CD4-positive, alpha-beta T cell treated with Interferon gamma for 1 hour (primary cell): ENCODE results near the gene CLEC4M.
"Not testable (repeated sequence)": the region's sequence is repeated elsewhere in the genome, so short reads cannot be mapped to it uniquely, and the experiment has no call there.

Experiments
- DNase-seq: peaks from one replicate; pipeline ENCODE4 v3.0.0-alpha.2; 2020

CLEC4M gene

GRCh38 chr19:7742575-7742974, 20.5 kb upstream of the CLEC4M start:
- no peak for DNase-seq

- no peak for DNase-seq
Observed at GRCh38 chr19:7742991-7743390, 20.1 kb upstream of the CLEC4M start.

GRCh38 chr19:7743425-7743841, 19.6 kb upstream of the CLEC4M start:
- no peak for DNase-seq

GRCh38 chr19:7744199-7744786, 18.8 kb upstream of the CLEC4M start:
- no peak for DNase-seq

- DNase-seq: no peak
Observed at GRCh38 chr19:7744871-7745650, 18.0 kb upstream of the CLEC4M start.

- DNase-seq: not testable (repeated sequence)
Observed at GRCh38 chr19:7746306-7746705, 16.7 kb upstream of the CLEC4M start.

GRCh38 chr19:7746903-7747884, 15.8 kb upstream of the CLEC4M start, which contains the start of gene CD209:
Gene CD209 (minus strand): TSS chr19:7747534. CDS start chr19:7747511, 23 bp downstream.
- DNase-seq: no peak

GRCh38 chr19:7748171-7748570, 14.9 kb upstream of the CLEC4M start:
- no peak for DNase-seq

GRCh38 chr19:7748756-7749155, 14.3 kb upstream of the CLEC4M start:
- DNase-seq: peak; percentile 25

GRCh38 chr19:7751157-7751783, 11.8 kb upstream of the CLEC4M start:
- DNase-seq: peak; percentile 57

- no peak for DNase-seq
Observed at GRCh38 chr19:7756258-7756657, 6.8 kb upstream of the CLEC4M start.

GRCh38 chr19:7757358-7757757, 5.7 kb upstream of the CLEC4M start:
- DNase-seq: no peak

GRCh38 chr19:7759156-7759555, 3.9 kb upstream of the CLEC4M start:
- no peak for DNase-seq

- no peak for DNase-seq
Observed at GRCh38 chr19:7763696-7764095, 653 bp downstream of the CLEC4M start.

- DNase-seq: not testable (repeated sequence)
Observed at GRCh38 chr19:7764157-7764556, 1.1 kb downstream of the CLEC4M start.

- not testable (repeated sequence) for DNase-seq
Observed at GRCh38 chr19:7765043-7765442, 2.0 kb downstream of the CLEC4M start.

GRCh38 chr19:7766535-7766934, 3.5 kb downstream of the CLEC4M start:
- no peak for DNase-seq

- DNase-seq: no peak
Observed at GRCh38 chr19:7767487-7767886, 4.4 kb downstream of the CLEC4M start.

GRCh38 chr19:7769171-7769570, 6.1 kb downstream of the CLEC4M start:
- DNase-seq: no peak

- DNase-seq: no peak
Observed at GRCh38 chr19:7771072-7771471, 8.0 kb downstream of the CLEC4M start.

GRCh38 chr19:7772752-7773291, 9.8 kb downstream of the CLEC4M start:
- DNase-seq: no peak

GRCh38 chr19:7773841-7774240, 10.8 kb downstream of the CLEC4M start:
- no peak for DNase-seq
